Inflammatory macrophage (primary cell): ENCODE measurements around the gene MCTP2.
A peak's percentile ranks its signal among the peaks of the same experiment; 100 is the strongest.

Source experiments
- DNase-seq, 2 donors: peaks; one replicate each; pipeline ENCODE4 v3.0.0-alpha.2; 2020 to 2022

The MCTP2 gene

DNA sequence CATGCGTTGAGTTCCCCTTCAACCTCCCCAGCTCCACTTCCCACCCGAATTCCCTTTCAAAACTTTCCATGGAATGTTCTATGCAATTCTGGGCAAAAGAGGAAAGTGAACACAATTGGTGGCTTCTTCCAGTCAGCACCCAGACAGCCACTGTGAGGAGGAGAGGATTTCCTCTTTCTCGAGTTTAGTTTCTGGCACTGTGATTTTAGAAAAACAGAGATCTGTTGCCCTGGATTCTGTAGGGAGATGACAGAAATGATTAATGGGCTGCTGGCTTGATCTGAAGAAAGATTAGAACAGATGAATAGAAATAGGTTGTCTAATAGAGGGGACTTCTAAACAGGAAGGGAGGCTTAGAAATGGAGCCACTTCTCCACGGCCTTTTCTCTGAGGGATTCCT, 172.0 kb downstream of the MCTP2 start:
- peak in 1 of 2 donors; percentile 20 for DNase-seq

DNA sequence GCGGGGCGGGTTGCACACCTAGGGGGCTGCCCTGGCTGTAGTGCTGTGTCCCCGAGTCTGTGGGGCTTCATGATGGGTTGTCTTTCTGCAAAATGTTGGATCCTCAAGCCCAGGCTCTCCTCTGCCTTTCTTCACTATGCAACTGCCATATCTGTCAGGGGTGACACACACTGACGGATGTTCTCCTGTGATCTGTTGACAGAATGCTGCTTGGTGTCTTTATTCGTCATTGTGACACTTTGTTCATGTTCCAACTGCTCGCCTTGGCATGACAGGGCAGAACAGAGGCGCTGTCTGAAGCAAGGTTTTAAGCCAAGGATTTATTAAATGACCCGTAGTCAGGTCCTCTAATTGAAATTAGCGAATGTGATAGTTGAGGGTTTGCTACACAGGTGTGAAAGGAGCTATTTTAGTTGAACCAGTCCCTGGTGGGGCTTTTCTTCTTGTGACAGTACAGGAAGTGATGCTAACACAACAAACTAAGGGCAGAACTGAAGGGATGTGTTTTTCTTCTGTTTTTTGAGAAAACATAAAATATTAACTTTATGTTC, 173.4 kb downstream of the MCTP2 start:
- no peak for DNase-seq

DNA sequence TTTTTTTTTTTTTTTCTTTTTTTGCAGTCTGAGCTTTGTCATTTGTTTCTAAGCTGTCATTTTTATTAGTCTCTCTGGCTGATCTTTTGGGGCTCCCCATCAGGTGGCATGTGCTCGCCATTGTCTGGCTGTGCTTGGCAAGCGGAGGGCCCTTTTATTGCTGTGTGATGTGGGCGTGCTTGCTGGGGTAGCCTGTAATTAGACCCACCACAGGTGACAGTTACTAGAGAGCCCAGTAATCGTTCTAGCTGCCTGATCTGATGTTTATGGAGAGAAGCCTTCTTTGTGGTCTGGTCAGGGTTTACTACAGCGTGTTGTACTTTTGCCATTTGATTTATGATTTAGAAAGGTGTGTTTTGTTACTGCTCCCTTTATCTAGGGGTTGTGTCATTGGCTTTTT, 179.9 kb downstream of the MCTP2 start:
- DNase-seq: no peak

DNA sequence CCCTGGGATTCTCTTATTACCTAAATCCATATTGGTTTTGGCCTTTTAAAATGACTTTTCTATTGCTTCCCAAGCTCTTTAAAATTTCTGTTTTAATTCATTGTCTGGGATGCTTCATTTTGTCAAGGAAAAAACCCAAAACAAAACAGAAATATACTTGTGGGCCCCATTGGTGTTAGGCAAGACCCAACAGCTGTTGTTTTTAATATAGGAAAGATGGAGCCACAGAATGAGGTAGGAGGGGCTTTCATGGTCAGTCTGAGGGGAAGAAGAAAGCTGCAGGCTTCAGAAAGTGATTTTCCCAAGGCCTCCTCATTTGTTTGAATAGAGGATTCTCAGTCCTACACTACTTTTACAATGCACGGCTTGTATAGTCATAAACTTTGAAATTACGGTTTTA, 180.5 kb downstream of the MCTP2 start:
- DNase-seq: no peak

DNA sequence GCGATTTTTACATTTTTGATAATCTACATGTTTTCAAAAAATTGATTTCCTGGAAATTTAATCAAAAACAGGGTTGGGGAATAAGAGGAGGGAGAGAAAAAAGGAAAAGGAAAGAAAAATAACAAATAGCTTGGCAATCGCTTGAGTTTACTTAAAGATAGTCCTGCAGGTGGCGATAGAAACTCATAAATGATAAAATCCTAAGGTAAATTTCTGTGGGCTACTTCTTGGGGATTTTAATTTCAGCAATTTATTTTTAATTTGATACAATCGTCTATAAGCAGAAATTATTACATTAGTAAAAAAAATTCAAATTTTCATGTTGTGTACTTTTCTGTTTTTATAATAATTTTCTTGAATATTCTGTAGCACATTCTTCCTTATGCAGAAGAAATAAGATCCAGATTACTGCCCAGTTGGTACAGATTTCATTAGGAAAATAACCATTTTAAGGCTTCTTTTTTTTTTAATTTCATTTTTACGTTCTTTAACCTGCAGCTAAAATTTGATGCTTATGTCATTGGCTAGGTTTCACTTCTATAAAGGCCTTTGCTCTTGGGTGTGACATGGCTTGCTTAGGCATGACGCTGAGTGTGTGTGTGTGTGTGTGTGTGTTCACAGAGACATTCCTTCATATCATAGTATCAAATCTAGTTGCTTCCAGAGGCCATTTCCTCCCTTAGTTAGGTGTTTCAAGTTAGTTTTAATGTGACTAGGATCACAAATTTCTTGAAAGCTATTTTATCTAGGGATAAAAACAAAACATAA, 181.8 kb downstream of the MCTP2 start:
- peak; percentile 35 to 36 for DNase-seq

DNA sequence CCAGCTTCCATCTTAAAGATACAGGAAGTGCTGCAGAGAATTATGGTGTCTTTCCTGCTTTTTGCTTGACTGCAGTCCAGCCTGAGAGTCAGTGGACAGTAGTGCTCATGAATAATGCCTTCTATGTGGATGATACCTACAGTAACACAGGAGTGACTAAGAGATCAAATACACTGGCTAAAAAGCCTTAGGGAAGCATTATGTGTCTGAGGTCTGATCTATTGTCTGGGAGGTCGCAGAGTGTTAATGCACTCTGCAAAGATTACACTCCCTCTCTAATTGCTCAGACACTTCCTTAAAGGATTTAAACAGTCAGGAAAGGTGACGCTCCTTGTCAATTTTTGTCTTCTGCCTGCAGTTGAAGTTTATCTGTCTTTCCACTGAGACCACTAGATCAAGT, 183.6 kb downstream of the MCTP2 start:
- DNase-seq: no peak

DNA sequence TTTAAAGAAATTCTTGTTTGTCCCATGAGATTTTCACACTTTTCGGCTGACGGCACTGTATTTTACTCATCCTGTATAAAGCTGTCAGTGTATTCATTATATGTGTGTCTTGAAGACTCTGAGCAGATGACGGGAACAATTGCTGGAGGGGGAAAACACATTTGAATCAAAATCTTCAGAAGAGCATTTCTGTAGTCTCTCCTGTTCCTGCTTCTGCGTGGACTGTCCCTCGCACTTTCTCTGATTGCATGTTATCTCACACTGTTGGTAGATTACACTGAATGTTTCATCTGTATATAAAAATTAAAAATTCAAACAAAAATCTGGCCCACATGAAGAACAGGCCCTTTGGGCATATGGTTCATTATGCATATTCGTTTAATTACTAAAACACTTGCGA, 184.9 kb downstream of the MCTP2 start:
- DNase-seq: no peak

DNA sequence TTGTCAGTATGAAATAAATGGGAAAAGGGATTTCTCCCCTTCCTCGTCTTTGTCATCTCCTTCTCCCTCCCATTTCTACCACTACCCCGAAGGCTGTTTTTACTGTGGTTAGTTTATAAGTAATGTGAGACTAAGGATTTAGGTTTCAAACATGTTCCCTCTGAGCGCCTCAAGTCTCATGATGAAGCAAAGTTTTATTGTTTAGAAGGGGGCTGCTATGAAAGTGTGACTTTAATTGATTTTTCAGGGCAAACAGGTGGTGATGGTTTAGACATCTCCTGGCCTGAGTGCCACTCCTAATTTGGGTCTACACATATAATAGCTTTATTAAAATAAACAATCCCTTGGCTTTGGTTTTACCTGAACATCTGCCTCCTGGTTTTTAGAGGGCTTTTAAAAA, 185.5 kb downstream of the MCTP2 start:
- no peak for DNase-seq

DNA sequence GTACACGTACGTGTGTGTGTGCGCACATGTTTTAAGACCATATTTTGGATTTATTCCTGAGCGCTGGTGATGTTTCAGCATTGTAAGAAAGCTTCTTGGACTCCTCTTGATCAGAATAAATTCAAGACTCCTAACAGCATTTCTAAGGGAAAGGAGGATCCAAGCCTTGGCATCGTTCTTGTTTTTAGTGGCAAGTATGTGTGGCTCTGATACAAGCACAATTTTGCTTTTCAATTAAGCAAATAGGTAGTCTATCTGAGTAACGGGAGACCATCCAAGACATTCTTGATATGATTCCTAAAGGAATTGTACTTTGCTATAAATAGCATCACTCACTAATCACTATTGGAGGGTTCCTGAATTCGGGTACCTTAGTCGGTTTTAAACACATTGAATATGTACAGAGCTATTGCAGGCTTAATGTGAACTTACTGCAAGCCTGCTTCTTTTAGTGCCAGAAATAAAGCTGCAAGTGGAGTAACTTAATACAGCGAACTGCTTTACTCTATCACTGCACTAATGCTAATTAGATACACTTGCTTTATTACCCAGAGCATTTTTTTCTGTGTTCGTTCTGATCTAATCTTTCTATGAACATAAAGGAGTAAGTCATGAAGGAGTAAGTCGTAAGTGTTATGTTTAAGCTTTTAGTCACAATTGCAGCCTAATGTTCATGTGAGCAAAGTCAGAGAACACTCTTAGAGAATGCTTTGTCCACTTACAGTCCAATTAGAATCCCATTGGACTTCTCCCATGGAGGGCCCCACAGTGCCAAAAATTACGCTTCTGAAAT, 186.3 kb downstream of the MCTP2 start:
- no peak for DNase-seq

DNA sequence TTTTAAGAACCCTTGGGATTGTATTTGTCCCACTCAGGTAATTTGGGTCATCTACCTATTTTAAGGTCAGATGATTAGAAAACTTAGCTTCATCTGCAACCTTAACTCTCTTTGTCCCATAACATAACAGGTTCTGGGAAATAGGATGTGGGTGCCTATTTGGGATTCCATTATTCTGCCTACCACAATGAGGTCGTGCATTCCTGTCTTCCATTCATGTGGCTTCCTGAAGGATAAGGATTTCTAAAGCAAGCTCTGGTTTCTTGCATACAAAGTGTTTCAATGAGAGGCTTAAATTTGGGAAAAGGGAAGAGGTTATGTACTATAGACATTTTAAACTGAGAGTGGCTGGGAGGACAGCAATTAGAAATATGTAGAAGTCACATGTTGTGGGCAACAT, 190.3 kb downstream of the MCTP2 start:
- DNase-seq: no peak

DNA sequence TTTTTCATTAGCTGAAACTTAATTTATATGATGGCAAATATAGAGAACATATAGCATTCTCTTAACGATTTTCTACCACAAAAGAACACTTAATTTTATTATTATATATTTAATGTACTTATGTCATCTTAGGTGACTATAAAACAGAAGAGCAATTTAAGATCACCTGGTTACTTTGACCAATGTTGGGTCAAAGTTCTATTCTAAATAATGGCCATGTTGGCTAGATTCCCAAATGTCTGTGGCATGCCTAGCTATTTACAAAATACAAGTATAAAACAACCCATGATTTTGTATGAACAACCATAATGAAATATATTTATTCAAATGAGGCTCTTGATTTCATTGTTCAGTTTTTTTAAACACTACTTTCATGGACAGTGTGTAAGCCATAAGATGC, 200.9 kb downstream of the MCTP2 start:
- DNase-seq: no peak

DNA sequence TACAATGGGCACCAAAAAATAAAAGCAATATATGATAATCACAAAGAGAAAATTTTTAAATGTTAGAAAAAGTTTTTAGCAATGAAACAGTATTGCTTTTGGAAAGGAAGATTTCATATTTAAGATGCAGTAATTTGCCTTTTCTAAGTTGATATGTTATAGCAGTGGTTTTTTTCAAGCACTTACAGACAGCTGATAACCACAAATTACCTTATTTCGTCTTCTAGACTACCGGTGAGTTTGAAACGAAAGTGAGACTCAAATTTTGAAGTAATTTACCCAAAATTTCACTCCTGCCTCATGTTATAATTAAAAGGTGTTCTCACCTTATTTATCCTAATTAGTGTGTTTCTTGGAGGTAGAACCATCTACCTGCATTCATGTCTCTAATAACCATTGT, 207.8 kb downstream of the MCTP2 start:
- DNase-seq: no peak

DNA sequence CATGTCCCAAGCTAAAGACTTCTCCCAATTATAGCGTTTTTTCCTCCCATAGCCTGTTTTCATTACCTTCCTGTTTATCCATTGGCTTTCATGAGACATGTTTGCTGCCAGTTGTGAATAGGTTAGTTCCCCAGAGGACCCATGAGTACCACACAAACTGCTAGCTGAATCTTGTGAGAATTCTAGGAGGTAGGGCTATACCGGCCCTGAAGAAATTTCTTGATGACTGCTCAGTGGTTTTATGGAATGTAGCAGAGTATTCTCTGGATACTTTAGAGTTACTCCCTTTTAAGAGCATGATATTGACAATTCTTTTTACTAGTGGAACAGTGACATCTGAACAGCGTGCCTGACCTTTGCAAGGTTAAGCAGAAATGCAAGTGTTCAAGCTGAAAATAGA, 210.4 kb downstream of the MCTP2 start:
- no peak for DNase-seq

DNA sequence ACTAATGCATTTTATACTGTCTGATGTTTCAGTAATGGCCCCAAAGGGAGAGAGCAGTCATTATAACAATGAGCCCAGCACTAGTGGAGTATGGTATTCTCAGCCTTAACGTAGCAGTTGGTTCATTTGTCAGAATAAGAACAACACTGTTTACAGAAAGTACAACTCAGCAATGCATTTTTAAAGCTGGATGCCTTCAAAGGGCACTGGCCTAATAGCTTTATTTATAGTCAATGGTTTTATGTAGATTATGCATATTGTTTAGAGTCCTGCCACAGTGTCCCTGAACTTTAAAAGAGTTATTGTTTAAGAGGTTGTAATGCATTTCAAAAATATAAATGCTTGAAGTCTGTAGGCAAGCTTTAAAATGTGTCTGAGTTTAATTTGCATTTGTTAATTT, 211.1 kb downstream of the MCTP2 start:
- no peak for DNase-seq

DNA sequence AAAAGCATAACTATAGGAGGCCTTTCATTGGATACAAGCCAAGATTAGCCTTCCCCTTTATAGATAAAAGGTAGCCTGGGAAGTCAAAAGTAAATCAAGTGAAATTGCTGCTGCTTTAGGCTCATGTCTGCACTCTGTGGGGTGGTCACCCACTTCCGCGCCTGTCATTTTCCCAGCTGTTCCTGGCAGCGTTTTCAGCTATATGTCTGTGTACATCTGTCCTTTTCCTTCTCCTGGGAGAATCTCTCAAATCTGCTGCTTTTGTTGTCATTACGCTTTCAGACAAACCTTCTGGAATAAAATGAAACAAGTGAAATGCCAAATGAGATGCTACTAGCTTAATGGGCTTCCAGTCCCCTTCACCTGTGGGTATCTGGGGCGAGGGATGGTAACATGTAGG, 211.8 kb downstream of the MCTP2 start:
- no peak for DNase-seq

DNA sequence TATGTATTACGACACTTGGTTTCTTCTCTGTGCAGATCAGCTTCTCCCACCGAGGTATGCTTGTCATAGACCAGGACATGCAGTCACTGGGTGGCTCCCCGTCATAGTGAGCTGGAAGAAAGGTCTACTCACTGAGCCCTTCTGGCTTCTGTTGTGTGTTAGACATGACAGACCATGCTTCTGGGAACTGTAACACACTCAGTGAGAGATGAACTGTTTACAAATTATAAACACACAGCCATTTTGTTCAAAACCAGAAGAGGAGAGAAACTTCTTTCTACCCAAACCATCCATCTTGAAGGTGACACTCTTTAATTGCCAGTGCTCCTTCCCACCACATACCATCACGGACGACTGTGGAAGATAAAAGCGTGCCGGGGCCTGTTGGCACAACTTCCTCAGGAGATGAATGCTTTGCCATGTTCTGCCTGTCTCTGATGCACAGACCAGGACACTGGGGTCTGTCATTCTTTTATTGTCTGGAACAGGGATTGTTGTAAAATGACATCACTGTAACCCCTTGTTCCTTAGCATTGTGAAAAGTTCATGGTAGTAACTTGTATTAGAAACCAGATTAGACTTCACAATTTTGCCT, 214.3 kb downstream of the MCTP2 start:
- no peak for DNase-seq

DNA sequence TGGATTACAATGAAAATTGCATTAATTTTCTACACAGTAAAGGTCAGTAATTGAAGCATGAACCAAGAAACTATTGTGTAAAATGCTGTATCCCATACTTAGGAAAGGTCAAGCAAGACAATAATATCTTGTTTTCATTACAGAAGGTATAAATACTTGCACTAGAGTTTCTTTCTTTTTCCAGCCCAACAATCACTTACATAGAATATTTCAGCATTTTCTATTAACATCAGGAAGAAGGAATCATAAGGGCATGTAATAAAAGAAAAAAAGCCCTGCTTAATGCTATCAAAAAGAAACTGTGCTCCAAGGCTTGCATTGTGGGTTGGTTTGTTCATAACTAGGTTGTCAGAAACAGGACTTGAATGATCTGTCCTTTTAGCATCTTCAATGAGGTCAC, 215.1 kb downstream of the MCTP2 start:
- DNase-seq: no peak

DNA sequence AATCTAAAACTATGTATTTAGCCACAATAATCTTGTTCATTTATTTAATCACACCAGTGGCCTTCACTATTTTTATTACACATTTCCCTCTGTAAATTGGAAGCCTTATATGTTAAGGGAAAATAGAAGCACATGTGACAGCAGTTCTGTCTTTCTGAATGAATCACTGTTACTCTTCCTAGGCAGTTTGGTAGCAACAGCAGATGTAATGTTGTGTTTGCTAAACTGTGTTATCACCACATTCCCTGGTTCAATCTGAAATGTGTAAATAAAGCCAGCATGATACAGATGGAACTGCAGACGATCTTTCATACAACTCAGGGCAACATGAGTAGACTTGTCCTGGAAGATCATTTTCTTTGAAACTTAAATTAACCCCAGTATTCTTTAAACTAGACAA, 220.1 kb downstream of the MCTP2 start:
- DNase-seq: peak; percentile 12 to 41

DNA sequence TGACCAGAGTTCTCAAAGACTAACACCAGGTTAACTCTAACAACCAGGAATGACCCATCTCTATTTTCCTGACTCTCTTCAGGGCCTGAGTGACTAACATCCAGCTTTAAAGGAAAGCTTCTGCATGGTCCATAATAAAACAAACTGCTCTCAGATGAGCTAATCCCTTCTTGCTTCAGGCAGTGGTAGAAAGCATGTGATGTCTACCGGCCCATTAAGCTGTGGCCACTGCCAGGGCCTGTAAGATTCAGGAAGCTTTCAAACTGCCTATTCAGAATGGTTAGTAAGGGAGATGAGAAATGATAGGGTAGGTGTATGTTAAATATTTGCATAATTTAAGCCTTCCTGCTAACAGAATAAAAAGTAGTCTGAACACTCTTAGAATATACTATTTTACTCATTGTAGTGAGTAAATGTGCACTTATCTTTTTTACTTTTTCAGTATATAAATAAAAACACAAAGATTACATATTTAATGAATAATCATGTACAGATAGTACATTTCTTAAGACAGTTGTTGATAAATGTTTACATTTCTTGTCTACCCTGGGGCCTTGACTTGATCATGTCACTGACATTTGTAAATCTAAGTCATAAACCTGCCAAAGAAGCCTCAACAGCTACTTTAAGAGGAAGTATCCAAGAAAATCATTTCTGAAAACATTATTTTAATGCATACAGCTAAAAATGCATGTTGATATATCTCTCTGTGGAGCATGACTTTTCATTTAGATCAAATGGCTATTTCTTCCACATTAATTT, 222.0 kb downstream of the MCTP2 start:
- peak; percentile 74 to 79 for DNase-seq

DNA sequence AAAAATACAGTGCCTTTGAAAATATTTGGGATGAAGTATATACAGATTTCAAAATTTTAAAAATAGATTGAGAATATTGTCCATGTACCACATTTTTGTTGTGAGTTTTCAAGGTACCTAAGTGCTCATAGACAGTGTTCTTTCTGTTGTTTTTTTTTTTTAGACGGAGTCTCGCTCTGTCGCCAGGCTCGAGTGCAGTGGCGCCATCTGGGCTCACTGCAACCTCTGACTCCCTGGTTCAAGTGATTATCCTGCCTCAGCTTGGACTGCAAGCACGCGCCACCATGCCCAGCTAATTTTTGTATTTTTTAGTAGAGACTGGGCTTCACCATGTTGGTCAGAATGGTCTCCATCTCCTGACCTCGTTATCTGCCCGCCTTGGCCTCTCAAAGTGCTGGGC, 223.9 kb downstream of the MCTP2 start:
- no peak for DNase-seq

DNA sequence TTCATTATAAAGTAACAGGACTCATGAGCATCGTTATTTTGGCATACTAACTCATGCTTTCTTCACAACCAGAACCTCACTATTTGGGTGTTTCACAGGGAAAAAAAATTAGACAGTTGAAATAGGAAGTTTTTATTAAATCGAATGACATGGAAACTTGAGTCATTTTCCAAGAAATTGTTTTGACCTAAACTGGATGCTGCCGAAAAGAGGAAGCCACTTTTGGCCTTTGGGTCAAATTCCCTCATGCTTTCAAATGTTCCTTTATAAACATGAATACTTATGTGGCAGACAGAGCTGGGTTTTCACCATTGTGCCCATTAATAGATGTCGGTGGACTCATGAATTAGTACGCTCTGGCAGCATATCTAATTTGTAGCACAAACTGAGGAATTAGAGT, 224.9 kb downstream of the MCTP2 start:
- peak; percentile 68 to 85 for DNase-seq

DNA sequence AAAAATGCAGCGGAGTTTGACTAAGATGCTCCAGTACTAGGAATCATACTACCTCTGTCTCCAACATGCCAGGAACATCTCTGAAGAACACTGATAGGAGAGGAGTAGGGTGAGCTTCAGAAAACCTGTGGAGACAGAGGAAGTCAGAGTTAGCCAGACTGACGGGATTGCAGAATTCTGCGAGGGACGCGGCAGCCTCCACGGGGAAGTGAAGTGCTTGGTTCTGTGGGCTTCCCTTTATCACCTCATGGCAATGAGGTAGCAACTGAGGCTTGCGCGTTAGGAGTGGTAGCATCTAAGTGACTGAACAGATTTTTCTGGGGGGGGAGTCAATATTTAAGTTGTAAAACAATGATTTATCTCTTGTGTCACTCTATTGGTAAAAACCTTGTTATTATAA, 226.3 kb downstream of the MCTP2 start:
- DNase-seq: peak; percentile 31 to 50

DNA sequence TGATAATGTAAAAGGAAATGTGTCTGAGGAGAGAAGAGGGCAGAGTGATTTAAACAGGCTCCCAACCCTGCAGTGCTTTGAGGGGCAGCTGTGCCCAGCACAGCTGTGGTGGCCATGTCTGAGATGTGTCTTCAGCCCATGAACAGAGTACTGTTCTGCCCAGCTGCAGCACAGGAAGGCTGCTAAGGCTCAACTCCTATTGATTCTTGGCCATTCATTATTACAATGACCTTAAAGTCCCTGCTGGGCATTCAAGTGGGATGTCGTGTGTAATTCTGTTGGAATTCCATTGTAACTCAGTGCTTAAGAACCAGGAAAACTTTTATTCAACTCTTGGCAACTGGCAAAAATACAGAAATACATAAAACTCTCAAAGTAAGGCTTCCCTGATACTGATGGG, 229.3 kb downstream of the MCTP2 start:
- DNase-seq: no peak
